SK-N-SH (cell line): ENCODE measurements around the gene PHKA2. TPM values are rescaled to one million over a fixed set of nuclear protein-coding genes. Genes with fewer than 3 reads are reported as not detected.

ENCODE experiments used
- CTCF ChIA-PET: fragments of 300-600, 350-600 bp; formaldehyde crosslinking; extraction: SDS; loops from one replicate; lab custom pipeline; 2021; lab: Yijun Ruan, JAX
- POLR2A ChIA-PET: fragments of 350-600 bp; sonication (Branson Sonifier 250); formaldehyde crosslinking; extraction: SDS; loops from one replicate; lab custom pipeline; 2020; ENCODE audit warnings: antibody characterized with exemption, inconsistent platforms; lab: Yijun Ruan, JAX
- DNase-seq: peaks from one replicate; pipeline ENCODE4 v3.0.0; 2012
- H2AFZ ChIP-seq: fragments of 200-600 bp; sonication (generic); 2 replicates; pipeline ENCODE4 v1.8.1; 2016; ENCODE audit warnings: antibody characterized with exemption, mild to moderate bottlenecking, low read depth
- H3F3A ChIP-seq: fragments of 200-600 bp; sonication (generic); replicated peaks from 2 replicates; pipeline ENCODE3; 2016; ENCODE audit warnings: antibody characterized with exemption, mild to moderate bottlenecking; ENCODE audit not compliant: insufficient read depth
- H3K27ac ChIP-seq, 2 experiments: fragments of 200-500 bp in 1 of 2; fragments of 200-600 bp in 1 of 2; sonication (Bioruptor generic) in 1 of 2; sonication (generic), shearing (Covaris generic) in 1 of 2; 2 replicates each; pipeline versions ENCODE4 v1.5.1 to v1.6.1; 2014 to 2016; ENCODE audit warnings: low read depth in 2 of 2, inconsistent platforms in 1 of 2, low read length in 1 of 2, mild to moderate bottlenecking in 1 of 2, mixed read lengths in 1 of 2
- H3K27me3 ChIP-seq: fragments of 200-600 bp; sonication (generic), shearing (Covaris generic); 2 replicates; pipeline ENCODE4 v1.6.1; 2016; ENCODE audit warnings: mixed run types; ENCODE audit not compliant: insufficient read depth
- H3K36me3 ChIP-seq, 2 experiments: fragments of 200-500 bp in 1 of 2; fragments of 200-600 bp in 1 of 2; sonication (Bioruptor generic) in 1 of 2; sonication (generic) in 1 of 2; replicated peaks in 1 of 2; 2 replicates each; pipeline versions ENCODE3 to v1.5.1; 2014 to 2016; ENCODE audit warnings: low read length in 1 of 2, mild to moderate bottlenecking in 1 of 2; ENCODE audit not compliant: insufficient read depth in 2 of 2, control insufficient read depth in 1 of 2
- H3K4me1 ChIP-seq, 2 experiments: fragments of 200-500 bp in 1 of 2; fragments of 200-600 bp in 1 of 2; sonication (Bioruptor generic) in 1 of 2; sonication (generic), shearing (Covaris generic) in 1 of 2; 2 replicates each; pipeline versions ENCODE4 v1.5.1 to v1.6.1; 2014 to 2016; ENCODE audit warnings: low read depth in 1 of 2, low read length in 1 of 2, mixed run types in 1 of 2; ENCODE audit not compliant: insufficient read depth in 2 of 2, control insufficient read depth in 1 of 2
- H3K4me2 ChIP-seq: fragments of 200-600 bp; sonication (generic), shearing (Covaris generic); 2 replicates; pipeline ENCODE4 v1.6.1; 2017; ENCODE audit warnings: mixed run types
- H3K4me3 ChIP-seq, 2 experiments: fragments of 200-500 bp in 1 of 2; fragments of 200-600 bp in 1 of 2; sonication (Bioruptor generic) in 1 of 2; sonication (generic), shearing (Covaris generic) in 1 of 2; 2 replicates each; pipeline versions ENCODE4 v1.5.1 to v1.8.1; 2014 to 2016; ENCODE audit warnings: low read depth in 2 of 2, inconsistent platforms in 1 of 2, low read length in 1 of 2, mild to moderate bottlenecking in 1 of 2, mixed read lengths in 1 of 2, moderate library complexity in 1 of 2
- H3K79me2 ChIP-seq: fragments of 200-600 bp; sonication (generic); 2 replicates; pipeline ENCODE4 v1.8.1; 2017; ENCODE audit warnings: mild to moderate bottlenecking; ENCODE audit not compliant: insufficient read depth
- H3K9ac ChIP-seq: fragments of 200-600 bp; sonication (generic); 2 replicates; pipeline ENCODE4 v1.6.1; 2017; ENCODE audit warnings: mixed run types
- H3K9me2 ChIP-seq: fragments of 200-600 bp; sonication (generic); 2 replicates; pipeline ENCODE4 v1.6.1; 2017; ENCODE audit warnings: mixed run types
- H3K9me3 ChIP-seq: fragments of 200-600 bp; sonication (generic); 2 replicates; pipeline ENCODE4 v1.6.1; 2017; ENCODE audit warnings: mixed run types, mild to moderate bottlenecking, moderate library complexity
- H4K20me1 ChIP-seq: fragments of 200-600 bp; sonication (generic); 2 replicates; pipeline ENCODE4 v1.6.1; 2017; ENCODE audit warnings: mild to moderate bottlenecking, mixed run types; ENCODE audit not compliant: insufficient read depth
- EP300 ChIP-seq, 2 experiments: IDR thresholded peaks; 2 replicates each; pipeline versions ENCODE4 v1.4.0 to v1.6.1; 2012; ENCODE audit warnings: borderline replicate concordance in 1 of 2, low read depth in 1 of 2, low read length in 1 of 2
- FOSL2 ChIP-seq: IDR thresholded peaks from 2 replicates; pipeline ENCODE4 v1.4.0; 2012; ENCODE audit warnings: low read depth, mild to moderate bottlenecking, moderate library complexity, borderline replicate concordance
- FOXJ3 ChIP-seq: sonication (generic); formaldehyde crosslinking; IDR thresholded peaks from 2 replicates; pipeline ENCODE4 v1.5.1; 2020; ENCODE audit warnings: mild to moderate bottlenecking, missing genetic modification reagents
- GABPA ChIP-seq: IDR thresholded peaks from 2 replicates; pipeline ENCODE4 v1.4.0; 2012; ENCODE audit warnings: low read depth, mild to moderate bottlenecking
- GATA2 ChIP-seq: sonication (generic); formaldehyde crosslinking; IDR thresholded peaks from 2 replicates; pipeline ENCODE4 v1.5.0; 2020; ENCODE audit warnings: mild to moderate bottlenecking, missing genetic modification reagents
- MAX ChIP-seq: IDR thresholded peaks from 2 replicates; pipeline ENCODE4 v1.4.0; 2012; ENCODE audit warnings: low read depth
- MEF2A ChIP-seq: IDR thresholded peaks from 2 replicates; pipeline ENCODE4 v1.4.0; 2012; ENCODE audit warnings: low read depth, borderline replicate concordance
- MXI1 ChIP-seq: IDR thresholded peaks from 2 replicates; pipeline ENCODE4 v1.6.1; 2012; ENCODE audit warnings: mild to moderate bottlenecking, low read depth, low read length, improper control_type of control experiment
- NFIC ChIP-seq: IDR thresholded peaks from 2 replicates; pipeline ENCODE4 v1.4.0; 2012; ENCODE audit warnings: borderline replicate concordance
- NRF1 ChIP-seq: IDR thresholded peaks from 2 replicates; pipeline ENCODE4 v1.6.1; 2012; ENCODE audit warnings: low read depth, mild to moderate bottlenecking, low read length
- POLR2AphosphoS5 ChIP-seq: IDR thresholded peaks from 2 replicates; pipeline ENCODE4 v1.6.1; 2012; ENCODE audit warnings: low read depth, low read length
- RAD21 ChIP-seq: IDR thresholded peaks from 2 replicates; pipeline ENCODE4 v1.6.1; 2012; ENCODE audit warnings: mild to moderate bottlenecking, low read length
- RCOR1 ChIP-seq: fragments of 150-350 bp; IDR thresholded peaks from 2 replicates; pipeline ENCODE4 v1.6.1; 2017; ENCODE audit warnings: antibody characterized with exemption, low read length
- REST ChIP-seq: IDR thresholded peaks from 2 replicates; pipeline ENCODE4 v1.6.1; 2012; ENCODE audit warnings: mild to moderate bottlenecking, low read depth, low read length, moderate library complexity
- RFX5 ChIP-seq: IDR thresholded peaks from 2 replicates; pipeline ENCODE4 v1.6.1; 2012; ENCODE audit warnings: mild to moderate bottlenecking, improper control_type of control experiment, low read length
- TAF1 ChIP-seq: IDR thresholded peaks from 2 replicates; pipeline ENCODE4 v1.6.1; 2012; ENCODE audit warnings: low read depth, mild to moderate bottlenecking, low read length, moderate library complexity, borderline replicate concordance
- TCF12 ChIP-seq: IDR thresholded peaks from 2 replicates; pipeline ENCODE4 v1.4.0; 2012
- TEAD4 ChIP-seq: IDR thresholded peaks from 2 replicates; pipeline ENCODE4 v1.4.0; 2012; ENCODE audit warnings: mild to moderate bottlenecking, borderline replicate concordance; ENCODE audit not compliant: insufficient read depth
- USF1 ChIP-seq: IDR thresholded peaks from 2 replicates; pipeline ENCODE4 v1.4.0; 2012; ENCODE audit warnings: low read depth, borderline replicate concordance
- ZBTB33 ChIP-seq: IDR thresholded peaks from 2 replicates; pipeline ENCODE4 v1.4.0; 2012; ENCODE audit warnings: low read depth, borderline replicate concordance
- WGBS: methylation state at CpG from one replicate; pipeline ENCODE4 v1.1.6; 2017; ENCODE audit warnings: low lambda C conversion rate; 5-methylcytosine and 5-hydroxymethylcytosine counted together
- polyA plus RNA-seq, 3 experiments: library from polyadenylated mRNA; depleted of rRNA; stranded (reverse); fragments of >200 nt; gene quantifications; 2 replicates each; pipeline ENCODE4 v1.2.3, GENCODE V29; 2012

Gene PHKA2
- polyA plus RNA-seq, 1 of the 3 experiments (the other 2 are of a cell fraction): 20.5 TPM

GRCh38 chrX:18924507-18925088 is 59.3 kb downstream of the PHKA2 start:
- CTCF ChIA-PET: interaction anchor here (1.1 to 2.3 kb wide), 2 partner anchors 10 to 409 kb away, joined by 4 to 5 read pairs; no protein-coding TSS in a partner anchor
- no peaks in the 10 kb centered on the region for H3K9me2 ChIP-seq
- no peak overlapping the region for H3K4me2 ChIP-seq
- no peaks in the 10 kb centered on the region for H4K20me1 ChIP-seq
- DNase-seq: no peak
- no peak overlapping the region for H3K4me3 ChIP-seq
- no peak for TF ChIP-seq USF1
- no peak for TF ChIP-seq TEAD4
- TF ChIP-seq, all 33 proteins: peak for 0
- Histone ChIP-seq H3K4me1 (no peaks in the 10 kb centered on the region; a peak in 1 of 4 replicates), H3K27ac (no peak overlapping the region), H2AFZ (no peak overlapping the region), H3K36me3 (peaks cover 0 to 10% of the 10 kb centered on the region in 2 experiments), H3K9me3 (no peaks in the 10 kb centered on the region), H3K27me3 (peaks cover 6% of the 10 kb centered on the region; the same call in 1 of the 2 replicates), H3F3A (no peaks in the 10 kb centered on the region), H3K79me2 (no peaks in the 10 kb centered on the region), H3K9ac (no peak overlapping the region)
- POLR2A ChIA-PET: no interaction called here
- 86% methylated on average over 3 of the region's 6 CpGs for WGBS

- 46% methylated on average over 6 of the region's 7 CpGs for WGBS
Observed at GRCh38 chrX:18920566-18920965, 63.3 kb downstream of the PHKA2 start.

More at GRCh38 chrX:18920566-18920965, 63.3 kb downstream of the PHKA2 start:
- H3K9ac ChIP-seq: no peak overlapping the region
- H4K20me1 ChIP-seq: no peaks in the 10 kb centered on the region
- H3K27ac ChIP-seq: no peak overlapping the region
- no peaks in the 10 kb centered on the region for H3K79me2 ChIP-seq
- peaks cover 12 to 20% of the 10 kb centered on the region in 2 experiments for H3K36me3 ChIP-seq
- no peaks in the 10 kb centered on the region for H3F3A ChIP-seq
- POLR2A ChIA-PET: interaction anchor here (1.3 kb wide), 1 partner anchor 14 kb away, joined by 4 read pairs; no protein-coding TSS in a partner anchor
- no peak overlapping the region for H3K4me2 ChIP-seq
- TF ChIP-seq MEF2A (no peak), MAX (no peak), TEAD4 (no peak), NFIC (no peak), RFX5 (no peak), FOXJ3 (CRISPR knock-in tag) (no peak), ZBTB33 (no peak), EP300 (IDR thresholded peaks at IDR 0.05; ENCODE audit: borderline replicate concordance in 1 of 2, low read depth in 1 of 2, low read length in 1 of 2) (no peak), FOSL2 (no peak), TCF12 (no peak), TAF1 (no peak), GATA2 (CRISPR knock-in tag) (no peak), MXI1 (no peak), RAD21 (no peak), GABPA (no peak), REST (no peak), POLR2AphosphoS5 (no peak), RCOR1 (no peak), NRF1 (no peak)
- no peaks in the 10 kb centered on the region for H3K9me2 ChIP-seq
- DNase-seq: no peak
- H3K4me3 ChIP-seq: no peak overlapping the region
- CTCF ChIA-PET: interaction anchor here (1.7 kb wide), 1 partner anchor 413 kb away, joined by 6 read pairs; no protein-coding TSS in a partner anchor
- no peaks in the 10 kb centered on the region for H3K27me3 ChIP-seq
- no peaks in the 10 kb centered on the region for H3K4me1 ChIP-seq
- no peaks in the 10 kb centered on the region for H3K9me3 ChIP-seq
- H2AFZ ChIP-seq: no peak overlapping the region
